Effector memory CD4-positive, alpha-beta T cell (primary cell): ENCODE results near the gene AQP12B.

Experiments used
- DNase-seq, 3 donors: peaks; one replicate each; pipeline ENCODE4 v3.0.0-alpha.2; 2020
- H3K27ac ChIP-seq: 2 replicates; pipeline ENCODE4 v1.7.0; 2013; ENCODE audit warnings: mild to moderate bottlenecking, low read length, moderate library complexity; ENCODE audit not compliant: insufficient read depth, poor library complexity, severe bottlenecking
- H3K27me3 ChIP-seq: replicated peaks from 2 replicates; pipeline ENCODE4 v1.7.0; 2013; ENCODE audit warnings: mild to moderate bottlenecking, low read length; ENCODE audit not compliant: insufficient read depth, control insufficient read depth, poor library complexity, severe bottlenecking
- H3K36me3 ChIP-seq: 2 replicates; pipeline ENCODE4 v1.7.0; 2013; ENCODE audit warnings: mild to moderate bottlenecking, low read length, moderate library complexity; ENCODE audit not compliant: control insufficient read depth, insufficient read depth
- H3K4me1 ChIP-seq: 2 replicates; pipeline ENCODE4 v1.7.0; 2013; ENCODE audit warnings: low read length, mild to moderate bottlenecking; ENCODE audit not compliant: control insufficient read depth, insufficient read depth, poor library complexity, severe bottlenecking
- H3K4me3 ChIP-seq: 2 replicates; pipeline ENCODE4 v1.7.0; 2013; ENCODE audit warnings: low read length, low read depth, mild to moderate bottlenecking; ENCODE audit not compliant: insufficient read depth, poor library complexity, severe bottlenecking
- H3K9me3 ChIP-seq: 2 replicates; pipeline ENCODE4 v1.7.0; 2013; ENCODE audit warnings: mild to moderate bottlenecking, low read length, moderate library complexity; ENCODE audit not compliant: control insufficient read depth

AQP12B gene

DNA sequence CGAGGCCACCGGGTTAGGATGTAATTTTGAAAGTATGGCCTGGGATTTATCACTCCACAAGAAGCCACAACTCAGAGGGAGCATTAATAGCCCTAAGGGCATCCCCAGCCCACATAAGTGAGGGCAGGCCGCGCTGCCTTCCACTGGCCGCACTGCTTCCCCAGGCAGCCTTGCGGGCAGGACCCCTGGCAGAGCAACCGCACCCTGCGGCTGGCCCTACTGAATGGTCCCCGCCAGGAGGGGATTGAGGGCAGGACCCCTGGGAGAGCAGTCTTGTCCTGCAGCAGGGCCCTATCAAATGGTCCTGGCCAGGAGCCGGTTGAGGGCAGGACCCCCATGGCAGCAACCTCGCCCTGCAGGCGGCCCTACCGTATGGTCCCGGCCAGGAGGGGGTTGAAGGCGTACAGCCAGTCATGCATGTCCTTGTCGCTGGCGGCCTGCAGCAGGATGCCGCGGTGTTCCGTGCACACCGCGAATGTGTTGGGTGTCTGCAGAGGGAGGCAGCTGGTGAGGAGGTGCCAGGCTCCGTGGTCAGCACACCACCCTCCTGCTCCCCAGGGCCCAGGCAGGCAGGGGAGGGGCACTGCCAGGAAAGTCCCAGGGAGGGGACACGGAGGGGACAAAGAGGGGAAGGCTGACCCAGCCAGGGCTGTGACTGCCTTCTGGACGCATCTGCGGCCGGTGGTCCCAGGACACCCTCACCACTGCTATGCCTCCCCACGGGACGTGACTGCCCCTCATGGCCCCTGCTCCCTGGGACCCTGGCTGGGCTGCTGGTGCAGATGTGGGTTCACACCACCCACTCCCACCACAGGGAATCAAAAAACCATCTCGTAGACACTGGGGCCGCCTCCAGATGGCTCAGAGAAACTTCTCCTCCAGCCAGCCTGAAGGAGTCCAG is 35.2 kb upstream of the AQP12B start:
- no peaks in the 10 kb centered on the region for H3K36me3 ChIP-seq
- no peak overlapping the region for H3K4me3 ChIP-seq
- H3K9me3 ChIP-seq: no peaks in the 10 kb centered on the region
- no peak overlapping the region for H3K27ac ChIP-seq
- DNase-seq: no peak
- no peaks in the 10 kb centered on the region for H3K4me1 ChIP-seq
- no peaks in the 10 kb centered on the region for H3K27me3 ChIP-seq

DNA sequence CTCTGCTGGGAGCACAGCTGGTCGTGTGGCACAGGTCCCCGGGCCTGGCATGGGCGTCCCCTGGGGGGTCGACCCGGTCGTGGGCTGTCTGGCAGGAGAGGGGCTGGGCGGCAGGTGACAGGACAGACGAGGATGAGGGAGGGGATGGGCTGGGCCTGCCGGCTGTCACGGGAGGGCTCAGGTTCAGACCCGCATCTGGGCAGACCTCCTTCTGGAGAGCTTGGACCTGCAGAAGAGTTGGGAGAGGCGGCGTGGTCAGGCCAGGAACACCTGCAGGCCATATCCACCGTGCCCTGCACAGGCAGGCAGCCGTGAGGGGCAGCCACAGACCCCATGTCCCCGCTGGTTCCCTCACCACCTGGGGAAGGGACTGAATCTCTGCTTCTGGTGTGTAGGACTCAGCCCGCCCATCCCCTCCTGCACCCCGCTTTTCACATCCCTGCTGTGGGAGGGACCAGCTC is 34.5 kb upstream of the AQP12B start:
- H3K4me3 ChIP-seq: no peak overlapping the region
- no peak overlapping the region for H3K27ac ChIP-seq
- no peaks in the 10 kb centered on the region for H3K4me1 ChIP-seq
- no peaks in the 10 kb centered on the region for H3K36me3 ChIP-seq
- no peaks in the 10 kb centered on the region for H3K27me3 ChIP-seq
- no peak for DNase-seq
- no peaks in the 10 kb centered on the region for H3K9me3 ChIP-seq

DNA sequence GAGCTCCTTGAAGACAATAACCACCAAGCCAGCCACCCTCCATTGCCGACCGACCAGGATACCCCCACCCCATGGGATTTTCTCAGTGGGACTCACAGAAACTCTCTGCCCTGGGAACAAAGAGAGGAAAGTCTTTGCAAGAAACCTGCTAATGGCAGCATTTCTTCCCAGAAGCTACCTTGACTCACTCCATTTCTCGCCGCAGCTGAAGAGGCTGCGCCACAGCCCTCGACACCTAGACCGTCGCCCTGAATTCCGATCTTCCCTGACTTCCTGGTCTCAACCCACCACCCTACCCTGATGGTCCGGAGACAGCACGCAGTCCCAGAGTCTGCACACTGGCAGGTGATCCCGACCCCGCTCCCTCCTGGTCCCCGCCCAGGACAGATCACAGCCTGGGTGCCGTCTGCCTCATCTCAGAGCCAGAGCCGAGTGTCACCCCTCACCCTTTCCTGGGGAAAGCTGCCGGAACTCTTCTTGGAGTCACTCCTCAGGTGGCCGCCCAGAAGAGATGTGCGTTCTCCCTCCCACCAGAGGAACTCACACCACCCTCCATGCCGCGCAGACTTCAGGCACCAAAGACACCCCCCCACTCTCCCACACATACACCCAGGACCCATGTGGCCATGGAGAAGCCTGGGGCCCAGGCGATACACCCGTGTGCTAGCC is 33.6 kb upstream of the AQP12B start:
- DNase-seq: no peak
- no peaks in the 10 kb centered on the region for H3K27me3 ChIP-seq
- H3K27ac ChIP-seq: no peak overlapping the region
- no peak overlapping the region for H3K4me3 ChIP-seq
- H3K36me3 ChIP-seq: no peaks in the 10 kb centered on the region
- H3K9me3 ChIP-seq: no peaks in the 10 kb centered on the region
- no peaks in the 10 kb centered on the region for H3K4me1 ChIP-seq

- no peak overlapping the region for H3K27ac ChIP-seq
- no peaks in the 10 kb centered on the region for H3K27me3 ChIP-seq
- H3K4me3 ChIP-seq: no peak overlapping the region
- no peak for DNase-seq
- H3K36me3 ChIP-seq: no peaks in the 10 kb centered on the region
- H3K9me3 ChIP-seq: no peaks in the 10 kb centered on the region
- no peaks in the 10 kb centered on the region for H3K4me1 ChIP-seq
Observed at GRCh38 chr2:240714747-240715725, 32.4 kb upstream of the AQP12B start.

GRCh38 chr2:240713928-240714746 is 31.5 kb upstream of the AQP12B start:
- Histone ChIP-seq H3K4me3 (no peak overlapping the region), H3K4me1 (no peaks in the 10 kb centered on the region), H3K9me3 (no peaks in the 10 kb centered on the region), H3K36me3 (no peaks in the 10 kb centered on the region), H3K27me3 (no peaks in the 10 kb centered on the region), H3K27ac (no peak overlapping the region)
- no peak for DNase-seq

DNA sequence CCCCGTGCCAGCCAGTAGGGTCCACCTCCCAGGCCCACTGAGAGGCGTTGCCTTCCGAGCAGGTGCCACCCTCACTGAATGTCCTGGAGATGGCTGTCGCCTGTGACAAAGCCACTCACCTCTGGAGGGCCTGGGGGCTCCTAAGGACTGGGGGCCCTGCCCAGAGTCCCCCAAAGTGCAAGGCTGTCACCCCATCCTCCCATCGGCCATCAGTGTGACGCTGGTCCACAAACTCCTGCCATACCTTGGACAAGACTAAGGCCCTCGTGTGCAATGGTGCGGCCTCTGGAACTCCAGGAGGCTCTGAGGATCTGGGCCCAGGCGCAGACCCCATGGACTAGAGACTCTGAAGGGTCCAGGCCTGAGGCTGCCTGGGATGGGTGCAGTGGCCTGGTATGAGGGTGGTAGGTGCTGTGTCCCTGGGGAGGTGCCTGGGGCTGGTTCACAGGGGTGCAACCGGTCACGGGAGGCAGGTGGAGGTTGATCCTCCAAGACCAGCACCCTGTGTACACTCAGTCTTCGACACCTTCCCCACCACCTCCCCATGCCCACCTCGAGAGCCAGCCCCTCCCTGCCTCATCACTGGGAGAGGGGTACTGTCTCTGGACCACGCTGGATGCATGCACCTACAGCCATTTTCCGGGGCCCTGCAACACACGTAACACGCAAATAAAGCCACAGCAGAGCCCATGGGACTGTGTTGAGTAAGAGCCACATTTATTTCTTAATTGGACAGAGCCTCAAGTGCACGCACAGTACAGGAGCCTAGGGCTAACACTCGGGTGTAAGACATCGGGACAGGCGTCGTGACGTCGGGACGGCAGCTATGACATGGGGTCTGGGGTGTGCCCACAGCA is 30.6 kb upstream of the AQP12B start:
- no peak overlapping the region for H3K4me3 ChIP-seq
- no peaks in the 10 kb centered on the region for H3K4me1 ChIP-seq
- H3K36me3 ChIP-seq: no peaks in the 10 kb centered on the region
- no peaks in the 10 kb centered on the region for H3K27me3 ChIP-seq
- H3K27ac ChIP-seq: no peak overlapping the region
- no peak for DNase-seq
- no peaks in the 10 kb centered on the region for H3K9me3 ChIP-seq

DNA sequence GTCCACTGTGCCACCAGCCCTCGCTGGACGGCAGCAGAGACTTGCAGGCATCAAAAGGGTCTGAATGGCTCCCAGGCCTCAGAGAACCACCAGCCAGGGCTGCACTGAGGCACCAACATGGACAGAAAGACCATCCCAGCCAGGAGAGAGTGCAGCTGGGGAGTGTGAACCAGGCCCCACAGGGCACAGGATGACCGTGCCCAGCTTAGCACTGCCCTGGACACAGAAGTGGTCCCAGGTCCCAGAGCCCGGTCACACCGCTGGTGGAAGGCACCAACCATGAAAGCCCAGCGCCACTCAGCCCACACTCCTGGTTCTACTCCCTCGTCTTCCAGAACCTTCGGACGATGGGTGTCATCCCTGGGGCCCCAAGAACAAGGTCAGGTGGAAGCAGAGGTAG is 29.4 kb upstream of the AQP12B start:
- no peak overlapping the region for H3K27ac ChIP-seq
- no peak overlapping the region for H3K4me3 ChIP-seq
- H3K9me3 ChIP-seq: no peaks in the 10 kb centered on the region
- H3K36me3 ChIP-seq: no peaks in the 10 kb centered on the region
- no peaks in the 10 kb centered on the region for H3K27me3 ChIP-seq
- no peak for DNase-seq
- H3K4me1 ChIP-seq: no peaks in the 10 kb centered on the region

DNA sequence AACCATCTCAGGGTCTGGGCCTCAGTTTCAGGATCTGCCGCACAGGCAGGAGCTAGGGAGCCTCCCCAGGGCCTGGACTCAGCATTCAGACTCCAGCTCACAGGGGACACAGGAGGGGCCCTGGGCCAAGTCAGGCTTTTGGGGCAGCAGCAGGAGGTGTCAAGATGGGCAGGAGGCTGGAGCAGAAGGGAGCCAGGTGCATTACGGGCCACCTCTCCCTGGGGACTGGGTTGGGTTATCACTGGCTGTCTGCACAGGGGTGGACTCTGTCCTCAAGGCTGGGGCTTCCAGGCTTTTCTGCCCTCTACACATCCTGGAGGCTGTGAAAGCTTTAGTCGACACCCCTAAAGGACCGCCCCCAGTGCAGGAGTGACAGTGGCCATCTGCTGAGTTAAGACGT is 29.0 kb upstream of the AQP12B start:
- Histone ChIP-seq H3K27me3 (no peaks in the 10 kb centered on the region), H3K9me3 (no peaks in the 10 kb centered on the region), H3K27ac (no peak overlapping the region), H3K4me1 (no peaks in the 10 kb centered on the region), H3K36me3 (no peaks in the 10 kb centered on the region), H3K4me3 (no peak overlapping the region)
- no peak for DNase-seq
